Choroid plexus epithelial cell (primary cell): ENCODE measurements around the gene GTF3C1.

Experiments used
- DNase-seq: peaks from one replicate; pipeline ENCODE4 v3.0.0-alpha.2; 2010; ENCODE audit warnings: low read depth
- H3K4me3 ChIP-seq: 2 replicates; pipeline ENCODE4 v1.5.1; 2011; ENCODE audit warnings: low read depth, mild to moderate bottlenecking, control low read depth, low read length, moderate library complexity
- CTCF ChIP-seq: conservative IDR thresholded peaks from 2 replicates; pipeline ENCODE4 v1.5.1; 2011; ENCODE audit warnings: low read depth, mild to moderate bottlenecking, control low read depth, inconsistent platforms, low read length, moderate library complexity

The GTF3C1 gene

GRCh38 chr16:27499659-27500055 lies 50.1 kb downstream of the GTF3C1 start:
- H3K4me3 ChIP-seq, result no peak overlapping the region
- no peak for DNase-seq
- TF ChIP-seq CTCF, result no peak

- no peak for TF ChIP-seq CTCF
- no peak overlapping the region for H3K4me3 ChIP-seq
- no peak for DNase-seq
Observed at GRCh38 chr16:27498916-27499658, 50.6 kb downstream of the GTF3C1 start.

GRCh38 chr16:27498031-27498825 lies 51.5 kb downstream of the GTF3C1 start:
- peak; percentile 11 for DNase-seq
- H3K4me3 ChIP-seq, result no peak overlapping the region
- TF ChIP-seq CTCF, result no peak

- DNase-seq, result peak; percentile 47
- no peak for TF ChIP-seq CTCF
- H3K4me3 ChIP-seq, result no peak overlapping the region
Observed at GRCh38 chr16:27495191-27495590, 54.5 kb downstream of the GTF3C1 start.

- no peak overlapping the region for H3K4me3 ChIP-seq
- no peak for DNase-seq
- TF ChIP-seq CTCF, result no peak
Observed at GRCh38 chr16:27492588-27492979, 57.1 kb downstream of the GTF3C1 start.

- DNase-seq, result no peak
- TF ChIP-seq CTCF, result no peak
- no peak overlapping the region for H3K4me3 ChIP-seq
Observed at GRCh38 chr16:27491894-27492587, 57.7 kb downstream of the GTF3C1 start.
